Lower lobe of right lung (tissue), 2 donors: ENCODE results near the gene PRKAR2B. TPM values are rescaled to one million over a fixed set of nuclear protein-coding genes. Genes with fewer than 3 reads are reported as not detected.

ENCODE experiments used
- ATAC-seq, 2 donors: fragments of 200-7000 bp; cut with Tn5 transposase; one replicate each; pipeline ENCODE4 v1.9.1; 2020 to 2022; ENCODE audit warnings: mild to moderate bottlenecking in 2 of 2, moderate library complexity in 2 of 2
- DNase-seq: peaks from one replicate; pipeline ENCODE4 v3.0.0-alpha.2; 2020
- H3K27ac ChIP-seq: fragments of 200-600 bp; one replicate; pipeline ENCODE4 v1.8.0; 2022
- H3K27me3 ChIP-seq: fragments of 200-600 bp; one replicate; pipeline ENCODE4 v1.8.0; 2022; ENCODE audit warnings: low read depth
- H3K36me3 ChIP-seq: fragments of 200-600 bp; one replicate; pipeline ENCODE4 v1.8.0; 2022; ENCODE audit warnings: mild to moderate bottlenecking
- H3K4me1 ChIP-seq: fragments of 200-600 bp; one replicate; pipeline ENCODE4 v1.8.0; 2022
- H3K4me3 ChIP-seq: fragments of 200-600 bp; one replicate; pipeline ENCODE4 v1.8.0; 2022; ENCODE audit warnings: mild to moderate bottlenecking
- H3K9me3 ChIP-seq: fragments of 200-600 bp; one replicate; pipeline ENCODE4 v1.8.0; 2022
- CTCF ChIP-seq: fragments of 200-600 bp; IDR thresholded peaks from one replicate; pipeline ENCODE4 v1.8.0; 2022; ENCODE audit warnings: antibody characterized with exemption, mild to moderate bottlenecking
- intact Hi-C: fragments of 100-400 bp; cut with DNase I; formaldehyde crosslinking; loops from one replicate; pipeline ENCODE4 v1.11.0; 2022
- total RNA-seq: library from RNA; stranded (reverse); fragmentation: NEBNext Ultra II Directional; extraction: Animal tissue kit (Norgen Biotek cat#: 25700); gene quantifications from one replicate; pipeline ENCODE4 v1.2.1, GENCODE V29; 2021
- donor health status: DM: no; HTN: yes; CAD: no; lungs with severe emphysema.

PRKAR2B gene
- total RNA-seq, 1 donor from 2014 or later: 10.3 TPM

- no peak for DNase-seq
- Histone ChIP-seq H3K4me3 (peak overlapping the region; percentile 75), H3K27ac (no peak overlapping the region), H3K4me1 (peaks cover 15% of the 10 kb centered on the region), H3K9me3 (no peaks in the 10 kb centered on the region), H3K36me3 (no peaks in the 10 kb centered on the region), H3K27me3 (peaks cover 5% of the 10 kb centered on the region)
- TF ChIP-seq CTCF: no peak
- intact Hi-C loops: no loop called here
- no peak for ATAC-seq
Observed at GRCh38 chr7:107045980-107046379, 1.5 kb downstream of the PRKAR2B start.

GRCh38 chr7:107046491-107047259 lies 2.2 kb downstream of the PRKAR2B start:
- no peak for TF ChIP-seq CTCF
- no peak overlapping the region for H3K4me3 ChIP-seq

GRCh38 chr7:107047902-107048782 lies 3.6 kb downstream of the PRKAR2B start:
- DNase-seq (no peak), ATAC-seq (no peak)
- H3K27me3 ChIP-seq: peaks cover 5% of the 10 kb centered on the region
- no peaks in the 10 kb centered on the region for H3K36me3 ChIP-seq
- intact Hi-C loops: no loop called here
- no peaks in the 10 kb centered on the region for H3K9me3 ChIP-seq
- no peak for TF ChIP-seq CTCF
- H3K27ac ChIP-seq: no peak overlapping the region
- H3K4me1 ChIP-seq: peaks cover 15% of the 10 kb centered on the region
- H3K4me3 ChIP-seq: no peak overlapping the region

More at GRCh38 chr7:107046491-107047259, 2.2 kb downstream of the PRKAR2B start:
- no peak for ATAC-seq
- peaks cover 15% of the 10 kb centered on the region for H3K4me1 ChIP-seq
- intact Hi-C loops: no loop called here
- DNase-seq: no peak
- H3K9me3 ChIP-seq: no peaks in the 10 kb centered on the region
- no peaks in the 10 kb centered on the region for H3K36me3 ChIP-seq
- no peak overlapping the region for H3K27ac ChIP-seq
- H3K27me3 ChIP-seq: peaks cover 5% of the 10 kb centered on the region

GRCh38 chr7:107048783-107049418 lies 4.4 kb downstream of the PRKAR2B start:
- TF ChIP-seq CTCF: no peak
- Histone ChIP-seq H3K27ac (no peak overlapping the region), H3K9me3 (no peaks in the 10 kb centered on the region), H3K27me3 (peaks cover 5% of the 10 kb centered on the region), H3K4me3 (no peak overlapping the region), H3K4me1 (peaks cover 15% of the 10 kb centered on the region), H3K36me3 (no peaks in the 10 kb centered on the region)
- intact Hi-C loops: no loop called here
- DNase-seq (no peak), ATAC-seq (no peak)

- ATAC-seq: no peak
- H3K36me3 ChIP-seq: no peaks in the 10 kb centered on the region
- intact Hi-C loops: no loop called here
- H3K4me3 ChIP-seq: no peak overlapping the region
- H3K9me3 ChIP-seq: no peaks in the 10 kb centered on the region
- TF ChIP-seq CTCF: no peak
- no peak for DNase-seq
- no peak overlapping the region for H3K27ac ChIP-seq
- H3K27me3 ChIP-seq: peaks cover 5% of the 10 kb centered on the region
- H3K4me1 ChIP-seq: peaks cover 15% of the 10 kb centered on the region
Observed at GRCh38 chr7:107049480-107049879, 5.0 kb downstream of the PRKAR2B start.
